ENCODE data around the gene POGK. TPM values are rescaled to one million over a fixed set of nuclear protein-coding genes. Genes with fewer than 3 reads are reported as not detected.

Gene POGK
- total and polyA plus RNA-seq, 9 of the 15 experiments (the other 6 are each of a cell fraction or from before 2014, with no cell fraction given) = 6.1 to 44.5 (median 24.3) TPM

GRCh38 chr1:166840309-166841274 is 1.3 kb downstream of the POGK start (continued):
- peak; percentile 46; the same call in 1 of the 2 replicates for TF ChIP-seq ESRRA (IDR thresholded peaks at IDR 0.05; ENCODE audit: borderline replicate concordance, low read depth)
- TF ChIP-seq PML (IDR thresholded peaks at IDR 0.05; ENCODE audit: low read length) = peak; percentile 78; the same call in 1 of the 2 replicates
- TF ChIP-seq SRF (CRISPR knock-in tag; IDR thresholded peaks at IDR 0.05) = no peak
- TF ChIP-seq MEIS2 (IDR thresholded peaks at IDR 0.05; ENCODE audit: partially characterized antibody) = peak; percentile 76
- TF ChIP-seq FOXM1 (IDR thresholded peaks at IDR 0.05; ENCODE audit: low read depth) = peak; percentile 86
- TF ChIP-seq FOXM1 (CRISPR knock-in tag; IDR thresholded peaks at IDR 0.05; ENCODE audit: low read depth) = no peak
- TF ChIP-seq NFIX (CRISPR knock-in tag; IDR thresholded peaks at IDR 0.05; ENCODE audit: low read depth) = no peak
- TF ChIP-seq ETV5 (CRISPR knock-in tag; IDR thresholded peaks at IDR 0.05; ENCODE audit: low read depth) = peak; percentile 64
- TF ChIP-seq STAT6 (CRISPR knock-in tag; IDR thresholded peaks at IDR 0.05) = no peak
- no peak for TF ChIP-seq MBD2 (IDR thresholded peaks at IDR 0.05; ENCODE audit: borderline replicate concordance, low read depth)
- peak in 1 of 2 experiments; percentile 24; a peak in 1 of 4 replicates for TF ChIP-seq FOXK2 (conservative IDR thresholded peaks at IDR 0.05 in 1 of 2, IDR thresholded peaks at IDR 0.05 in 1 of 2; ENCODE audit: low read depth in 2 of 2)
- TF ChIP-seq POLR3G (IDR thresholded peaks at IDR 0.05; ENCODE audit: extremely low read depth, insufficient read length, insufficient replicate concordance) = no peak
- no peak for TF ChIP-seq ZNF280B (CRISPR knock-in tag; IDR thresholded peaks at IDR 0.05)
- TF ChIP-seq POLR2A (conservative IDR thresholded peaks at IDR 0.05) = no peak
- no peak for TF ChIP-seq RBM15 (IDR thresholded peaks at IDR 0.05; ENCODE audit: insufficient read depth, low read length)
- peak; percentile 40; the same call in 1 of the 2 replicates for TF ChIP-seq JUND (IDR thresholded peaks at IDR 0.05; ENCODE audit: borderline replicate concordance, low read depth, low read length)
- TF ChIP-seq JUND (tag; IDR thresholded peaks at IDR 0.05; ENCODE audit: borderline replicate concordance, low read depth, low read length) = no peak; the same call in 2 of the 3 replicates
- TF ChIP-seq JUNB (CRISPR knock-in tag; conservative IDR thresholded peaks at IDR 0.05) = no peak
- no peak for TF ChIP-seq RNF219 (CRISPR knock-in tag; IDR thresholded peaks at IDR 0.05)
- no peak for TF ChIP-seq FOXO4 (CRISPR knock-in tag; IDR thresholded peaks at IDR 0.05)
